Mesothelial cell of epicardium (in vitro differentiated cells): ENCODE data around the gene LHX2. TPM values are rescaled to one million over a fixed set of nuclear protein-coding genes. Genes with fewer than 3 reads are reported as not detected.
A peak's percentile ranks its signal among the peaks of the same experiment; 100 is the strongest.

Experiments used
- DNase-seq, 2 experiments: peaks; one replicate each; pipeline ENCODE4 v3.0.0; 2021; ENCODE audit warnings: low spot score in 2 of 2; ENCODE audit not compliant: unreplicated experiment in 2 of 2
- H3K27ac Mint-ChIP-seq: 2 replicates; pipeline ENCODE4 v1.8.0; 2021; ENCODE audit warnings: mixed read lengths
- H3K27me3 Mint-ChIP-seq: 2 replicates; pipeline ENCODE4 v1.8.0; 2021; ENCODE audit warnings: low read depth, mixed read lengths
- H3K36me3 Mint-ChIP-seq: 2 replicates; pipeline ENCODE4 v1.8.0; 2021; ENCODE audit warnings: mixed read lengths
- H3K4me1 Mint-ChIP-seq: 2 replicates; pipeline ENCODE4 v1.8.0; 2021; ENCODE audit warnings: mixed read lengths
- H3K4me3 Mint-ChIP-seq: 2 replicates; pipeline ENCODE4 v1.8.0; 2021; ENCODE audit warnings: mild to moderate bottlenecking, moderate library complexity, mixed read lengths
- H3K9me3 Mint-ChIP-seq: 2 replicates; pipeline ENCODE4 v1.8.0; 2021; ENCODE audit warnings: mixed read lengths
- CTCF ChIP-seq: fragments of 200-600 bp; sonication (generic); IDR thresholded peaks from one replicate; pipeline ENCODE4 v1.5.0; 2021; ENCODE audit warnings: antibody characterized with exemption; ENCODE audit not compliant: unreplicated experiment
- total RNA-seq: library from RNA; stranded (reverse); gene quantifications from 3 replicates; pipeline ENCODE4 v1.2.1, GENCODE V29; 2021

LHX2 gene
- total RNA-seq = not detected in 3 replicates

GRCh38 chr9:124011460-124012301, at the start of gene LHX2:
Gene LHX2 (plus strand): TSS chr9:124011768. CDS start chr9:124012349, 581 bp downstream.
- Mint-ChIP-seq H3K27ac (no peak within 1 kb of the TSS), H3K4me1 (peaks cover 22% of the 10 kb centered on the region)

DNA sequence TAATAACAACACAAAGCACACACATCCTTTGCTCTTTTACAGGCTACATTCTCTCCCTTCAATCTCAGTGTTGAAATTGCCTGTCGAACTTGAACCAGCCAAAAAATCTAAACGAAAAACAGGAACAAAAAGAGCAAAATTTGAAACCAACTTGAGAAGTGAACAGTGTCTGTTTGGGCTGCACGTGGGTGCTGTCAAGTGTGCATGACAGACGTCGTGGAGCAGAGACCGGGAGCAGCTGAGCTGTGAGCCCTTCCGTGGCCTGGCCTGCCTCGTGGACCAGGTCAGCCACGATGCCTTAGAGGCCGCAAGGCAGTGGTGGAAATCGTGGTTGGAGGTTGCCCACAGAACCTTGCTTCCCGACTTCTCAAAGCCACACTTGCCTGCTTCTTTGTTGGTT, 46.8 kb upstream of the LHX2 start:
- no peak overlapping the region for H3K4me3 Mint-ChIP-seq
- DNase-seq = no peak
- H3K36me3 Mint-ChIP-seq = no peaks in the 10 kb centered on the region
- no peaks in the 10 kb centered on the region for H3K4me1 Mint-ChIP-seq
- no peak overlapping the region for H3K27ac Mint-ChIP-seq
- peaks cover 52% of the 10 kb centered on the region for H3K27me3 Mint-ChIP-seq
- no peak for TF ChIP-seq CTCF
- no peaks in the 10 kb centered on the region for H3K9me3 Mint-ChIP-seq

More at GRCh38 chr9:124011460-124012301, at the start of gene LHX2:
- DNase-seq = peak in 1 of 2 experiments; percentile 64
- Mint-ChIP-seq H3K36me3 (no peaks in the 10 kb centered on the region), H3K4me3 (peak within 1 kb of the TSS; percentile 26), H3K9me3 (no peaks in the 10 kb centered on the region), H3K27me3 (peaks cover 92% of the 10 kb centered on the region)
- no peak for TF ChIP-seq CTCF

- Mint-ChIP-seq H3K4me1 (no peaks in the 10 kb centered on the region), H3K4me3 (no peak overlapping the region), H3K27me3 (peaks cover 46% of the 10 kb centered on the region), H3K9me3 (no peaks in the 10 kb centered on the region), H3K27ac (no peak overlapping the region), H3K36me3 (no peaks in the 10 kb centered on the region)
- DNase-seq = no peak
- no peak for TF ChIP-seq CTCF
Observed at GRCh38 chr9:123965801-123966686, 45.5 kb upstream of the LHX2 start.

DNA sequence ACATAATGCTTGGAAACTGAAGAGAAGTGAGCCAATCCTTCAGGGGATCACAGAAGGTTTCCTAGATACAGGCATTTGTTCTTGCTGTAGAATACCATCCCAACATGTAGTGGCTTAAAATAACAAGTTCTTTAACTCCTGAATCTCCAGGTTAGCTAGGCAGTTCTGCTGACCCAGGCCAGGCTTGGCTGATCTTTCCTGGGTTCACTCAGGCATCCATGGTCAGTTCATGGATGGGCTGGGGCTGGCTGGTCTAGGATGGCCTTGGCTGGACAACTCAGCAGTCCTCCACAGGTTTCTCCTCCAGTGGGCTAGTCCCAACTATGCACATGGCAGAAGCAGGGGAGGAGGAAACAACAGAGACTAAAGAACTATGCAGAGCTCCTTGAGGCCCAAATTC, 44.2 kb upstream of the LHX2 start:
- no peak overlapping the region for H3K27ac Mint-ChIP-seq
- H3K27me3 Mint-ChIP-seq = peaks cover 38% of the 10 kb centered on the region
- DNase-seq = no peak
- no peak overlapping the region for H3K4me3 Mint-ChIP-seq
- TF ChIP-seq CTCF = no peak
- H3K4me1 Mint-ChIP-seq = no peaks in the 10 kb centered on the region
- no peaks in the 10 kb centered on the region for H3K36me3 Mint-ChIP-seq
- no peaks in the 10 kb centered on the region for H3K9me3 Mint-ChIP-seq

DNA sequence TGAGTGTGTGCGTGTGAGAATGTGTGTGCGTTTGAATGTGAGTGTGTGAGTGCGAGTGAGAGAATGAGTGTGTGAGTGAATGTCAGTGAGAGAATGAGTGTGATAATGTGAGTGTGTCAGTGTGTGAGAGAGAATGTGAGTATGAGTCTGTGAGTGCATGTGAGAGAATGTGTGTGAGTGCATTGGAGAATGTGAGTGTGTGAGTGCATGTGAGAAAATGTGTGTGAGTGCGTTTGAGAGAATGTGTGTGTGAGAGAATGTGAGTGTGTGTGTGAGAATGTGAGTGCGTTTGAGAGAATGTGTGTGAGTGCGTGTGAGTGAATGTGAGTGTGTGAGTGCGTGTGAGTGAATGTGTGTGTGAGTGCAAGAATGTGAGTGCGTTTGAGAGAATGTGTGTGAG, 39.0 kb upstream of the LHX2 start:
- Mint-ChIP-seq H3K9me3 (no peaks in the 10 kb centered on the region), H3K4me1 (no peaks in the 10 kb centered on the region), H3K36me3 (no peaks in the 10 kb centered on the region), H3K27me3 (peaks cover 17% of the 10 kb centered on the region), H3K4me3 (no peak overlapping the region), H3K27ac (no peak overlapping the region)
- no peak for DNase-seq
- TF ChIP-seq CTCF = no peak
